Hematopoietic multipotent progenitor cell treated with erythropoietin and hydrocortisone succinate and interleukin-3 and kit ligand, for 6 days (in vitro differentiated cells): ENCODE data around the gene FER.

Experiments used
- DNase-seq: peaks from one replicate; pipeline ENCODE4 v3.0.0-alpha.2; 2015

FER gene

GRCh38 chr5:109196087-109196822, 448.6 kb downstream of the FER start:
- no peak for DNase-seq

GRCh38 chr5:109196823-109197160, 449.1 kb downstream of the FER start:
- no peak for DNase-seq

DNA sequence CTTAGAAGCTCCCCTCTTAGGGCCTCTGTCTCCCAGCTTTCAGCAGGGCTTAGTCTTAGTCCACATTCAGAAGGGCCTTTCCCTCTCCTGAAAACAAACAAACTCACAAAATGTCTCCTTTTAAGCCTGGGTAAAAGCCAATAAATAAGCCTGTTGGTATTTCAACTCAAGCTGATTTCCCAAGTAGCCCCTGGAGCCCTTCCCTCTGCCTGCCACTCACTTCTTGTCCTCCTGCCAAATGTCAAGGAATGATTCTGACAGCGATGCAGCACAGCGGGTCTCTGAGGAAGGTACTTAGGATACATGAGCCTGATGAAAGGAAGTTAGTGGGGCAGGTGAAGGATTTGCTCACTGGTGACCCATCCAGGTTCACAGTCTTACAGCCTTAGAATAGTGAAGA, 451.6 kb downstream of the FER start:
- no peak for DNase-seq

DNA sequence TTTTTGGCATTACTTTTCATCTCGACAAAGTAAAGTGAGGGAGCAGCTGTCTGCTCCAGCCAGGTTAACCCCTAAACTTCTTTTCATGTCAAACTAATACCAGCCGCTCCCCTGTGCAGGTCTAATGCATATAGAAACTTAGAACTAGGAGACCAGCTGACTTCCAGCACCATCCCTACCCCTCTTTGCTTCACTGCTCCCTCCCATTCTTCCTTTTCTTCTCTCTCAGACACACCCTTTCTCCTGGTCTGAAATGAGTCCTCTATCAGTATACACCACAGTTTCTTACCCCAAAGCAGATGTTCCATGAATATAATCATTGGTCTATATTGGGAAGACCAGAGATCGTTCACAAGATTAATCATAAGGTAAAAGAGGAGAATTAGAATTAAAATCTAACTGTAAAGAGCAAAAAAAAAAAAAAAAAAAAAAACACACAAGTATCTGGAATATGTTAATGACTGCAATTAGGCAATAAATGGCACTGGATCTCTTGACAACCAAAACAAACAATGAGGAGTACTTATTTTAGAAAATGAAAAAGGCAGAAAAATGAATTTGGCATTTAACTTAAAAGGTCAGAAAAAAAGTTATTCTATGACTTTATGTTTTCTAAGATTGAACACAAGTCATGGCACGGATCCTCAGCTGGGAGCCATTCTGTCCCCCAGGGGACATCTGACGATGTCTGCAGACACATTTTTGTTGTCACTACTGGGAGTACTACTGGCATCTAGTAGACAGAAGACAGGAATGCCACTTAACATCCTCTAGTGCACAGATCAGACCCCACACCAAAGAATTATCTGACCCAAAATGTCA, 452.3 kb downstream of the FER start:
- no peak for DNase-seq

- no peak for DNase-seq
Measured at GRCh38 chr5:109215040-109215439, 467.3 kb downstream of the FER start.

DNA sequence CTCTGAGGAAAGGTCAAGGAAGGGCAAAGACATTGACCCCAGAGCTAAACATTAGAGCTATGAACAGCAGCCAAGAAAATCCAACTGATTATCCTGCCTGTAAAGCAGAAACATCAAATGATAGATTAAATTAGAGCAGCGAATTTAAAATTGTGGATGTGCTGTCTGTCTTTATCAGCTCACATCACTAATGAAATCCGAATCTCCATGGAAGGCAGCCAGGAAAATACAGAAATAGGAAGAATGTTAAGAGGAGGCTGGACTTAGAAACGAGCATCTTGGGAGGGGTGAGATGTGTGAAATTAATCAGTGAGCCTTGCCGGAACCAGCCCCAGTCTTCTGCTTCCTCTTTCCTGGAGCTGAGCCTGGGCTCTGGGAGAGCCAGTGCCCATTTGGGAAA, 471.1 kb downstream of the FER start:
- DNase-seq: no peak

DNA sequence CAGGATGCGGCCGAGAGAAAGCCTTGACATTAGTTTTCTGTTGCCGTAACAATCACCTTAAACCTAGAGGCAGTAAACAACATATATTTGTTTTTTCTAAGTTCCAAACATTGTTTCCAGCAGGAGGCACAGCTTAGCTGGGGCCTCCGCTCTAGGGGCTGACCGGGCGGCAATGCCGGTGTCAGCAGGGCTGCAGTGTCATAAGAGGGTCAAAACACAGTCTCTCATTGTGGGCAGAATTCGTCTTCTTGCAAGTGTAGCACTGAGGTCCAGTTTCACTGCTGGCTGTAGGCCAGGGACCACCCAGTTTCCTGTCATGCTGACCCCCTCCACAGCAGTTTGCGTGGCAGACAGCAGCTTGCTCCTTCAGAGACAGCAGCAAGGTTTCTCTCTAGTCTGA, 475.8 kb downstream of the FER start:
- no peak for DNase-seq

DNA sequence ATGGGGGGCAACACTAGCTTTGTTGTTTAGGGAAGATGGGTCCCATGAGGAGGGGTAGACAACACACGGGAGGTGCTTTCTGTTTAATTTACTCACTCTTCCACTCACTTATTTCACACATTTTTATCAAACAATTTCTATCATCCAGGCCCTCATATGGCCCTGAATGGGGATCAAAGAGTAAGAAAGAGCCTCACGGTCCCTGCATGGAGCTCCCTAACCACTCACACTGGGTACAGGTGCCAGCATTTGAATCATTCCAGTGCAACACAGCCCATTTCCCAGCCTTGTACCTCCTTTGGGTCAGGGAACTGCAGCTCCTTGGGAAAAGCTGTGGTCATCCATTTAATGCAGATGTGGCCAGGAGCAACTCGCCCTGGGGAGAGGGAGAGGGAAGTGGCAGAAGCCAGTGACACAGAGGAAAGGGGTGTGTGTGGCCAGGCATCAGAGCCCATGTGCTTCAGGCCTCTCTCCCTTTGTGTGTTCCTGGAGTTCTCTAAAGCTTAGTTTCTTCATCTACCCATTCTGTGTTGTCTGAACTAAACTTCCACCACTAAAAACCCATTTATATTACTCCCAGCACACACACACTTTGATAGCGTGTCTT, 476.7 kb downstream of the FER start:
- DNase-seq: no peak

DNA sequence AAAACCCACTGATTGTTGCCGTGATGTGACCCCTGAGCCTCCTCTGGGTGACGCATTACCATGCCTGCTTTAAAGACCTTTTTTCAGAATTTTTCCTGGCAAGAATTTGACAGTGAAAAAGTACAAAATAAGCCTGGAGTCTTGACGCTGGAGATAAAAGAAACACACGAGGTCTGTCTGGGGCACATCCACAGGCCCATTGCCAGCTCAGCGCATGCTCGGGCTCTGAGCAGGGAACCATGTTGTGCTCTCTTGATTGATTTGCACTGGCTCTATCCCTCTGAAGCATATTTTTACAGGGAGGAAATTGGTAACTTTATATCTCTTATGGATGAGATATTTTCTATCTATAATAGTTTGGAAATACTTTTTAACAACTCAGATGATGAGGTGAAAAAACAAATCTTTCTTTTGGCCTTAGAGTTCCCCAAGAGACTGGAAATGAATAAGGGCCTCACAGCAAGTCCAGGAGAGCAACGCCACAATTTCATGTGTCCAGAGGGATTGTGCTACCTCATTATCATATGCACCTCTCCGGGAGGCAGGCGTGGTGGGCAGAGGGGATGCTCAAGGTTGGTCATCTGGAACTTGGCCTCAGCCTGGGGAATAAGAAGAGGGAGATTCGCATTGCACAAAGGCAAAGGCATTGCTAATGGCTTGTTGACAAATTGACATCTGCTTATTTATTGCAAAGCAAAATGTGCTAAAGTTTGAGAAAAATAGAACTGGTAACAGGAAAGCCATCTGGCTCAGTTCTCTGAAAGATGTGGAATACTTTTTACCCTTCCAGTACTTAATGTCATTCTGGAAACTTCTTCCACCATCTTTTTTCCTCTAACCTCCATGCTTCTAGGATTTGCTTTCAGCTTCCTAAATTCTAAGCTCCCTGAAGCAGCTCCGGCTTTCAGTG, 478.3 kb downstream of the FER start:
- DNase-seq: no peak

- DNase-seq: no peak
Measured at GRCh38 chr5:109230369-109230768, 482.7 kb downstream of the FER start.

GRCh38 chr5:109231331-109231730, 483.6 kb downstream of the FER start:
- no peak for DNase-seq

GRCh38 chr5:109234381-109234780, 486.7 kb downstream of the FER start:
- no peak for DNase-seq

DNA sequence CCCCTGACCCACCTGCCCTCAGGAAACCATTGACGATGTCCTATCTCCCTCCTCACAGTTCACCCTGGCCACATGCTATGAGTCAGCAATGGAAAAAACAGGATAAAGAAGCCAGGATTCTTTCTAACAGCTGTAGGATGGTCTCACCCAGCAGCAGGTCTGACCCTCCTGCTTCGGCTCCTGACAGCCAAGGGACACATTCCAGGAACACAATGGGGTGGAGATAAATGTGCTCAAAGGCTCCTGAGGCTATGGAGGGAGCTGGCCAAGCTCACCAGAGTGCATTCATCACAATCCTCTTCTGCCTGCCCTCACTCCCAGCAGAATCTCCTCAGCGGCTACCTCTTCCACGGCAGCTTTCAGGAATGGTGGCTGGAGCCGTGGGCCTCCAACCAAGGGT, 491.8 kb downstream of the FER start:
- DNase-seq: no peak

- no peak for DNase-seq
Measured at GRCh38 chr5:109242518-109242917, 494.8 kb downstream of the FER start.

DNA sequence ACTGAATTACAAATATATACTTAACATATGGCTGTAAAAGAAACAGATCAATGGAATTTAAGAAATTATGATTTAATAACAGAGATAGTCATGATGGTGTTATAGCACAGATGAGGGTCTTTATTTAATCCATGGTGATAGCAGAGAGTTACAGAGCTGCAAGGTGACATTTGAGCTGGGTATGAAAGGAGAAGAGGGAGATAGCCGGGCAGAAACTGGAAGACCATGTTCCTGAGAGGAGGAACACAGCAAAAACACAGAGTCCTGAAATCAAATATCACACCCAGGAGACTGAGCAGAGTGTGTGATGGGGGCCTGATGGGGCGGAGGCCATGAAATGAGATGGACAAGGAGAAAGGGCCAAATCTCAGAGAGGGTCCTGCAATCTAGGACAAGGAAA, 498.7 kb downstream of the FER start:
- no peak for DNase-seq
